GM18907 (cell line): ENCODE measurements around the gene EEF2KMT.

ENCODE experiments used
- ATAC-seq: cut with Tn5 transposase; IDR thresholded peaks from one replicate; pipeline ENCODE4 v1.9.1; 2021; ENCODE audit warnings: mild to moderate bottlenecking, moderate library complexity; ENCODE audit not compliant: unreplicated experiment

The EEF2KMT gene

GRCh38 chr16:5044011-5044540 is 53.5 kb downstream of the EEF2KMT start:
- ATAC-seq = no peak

DNA sequence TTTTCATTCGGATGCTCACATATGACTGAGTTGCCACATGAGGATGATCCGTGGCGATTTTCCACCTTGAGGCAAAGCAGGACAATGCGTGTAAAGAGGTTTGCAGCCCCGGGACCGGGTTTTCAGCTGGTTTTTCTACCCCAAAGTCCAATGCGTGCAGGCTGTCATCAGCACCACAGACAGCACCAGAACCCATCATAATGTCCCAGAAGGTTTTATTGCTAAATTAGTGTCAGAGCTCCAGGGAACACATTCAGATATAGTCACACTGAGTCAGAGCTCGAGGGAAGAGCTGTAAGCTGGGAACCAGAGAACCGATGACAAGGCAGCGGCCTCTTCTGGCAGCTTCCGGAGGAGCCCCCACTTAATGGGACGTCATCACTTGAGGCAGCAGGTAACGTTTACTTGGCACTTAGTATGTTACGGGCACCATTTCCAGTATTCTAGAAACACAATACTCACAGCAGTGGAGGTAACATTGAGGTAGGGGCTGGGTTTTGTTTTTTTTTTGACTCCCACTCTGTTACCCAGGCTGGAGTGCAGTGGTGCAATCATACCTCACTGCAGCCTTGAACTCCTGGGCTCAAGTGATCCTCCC is 54.9 kb downstream of the EEF2KMT start:
- no peak for ATAC-seq

DNA sequence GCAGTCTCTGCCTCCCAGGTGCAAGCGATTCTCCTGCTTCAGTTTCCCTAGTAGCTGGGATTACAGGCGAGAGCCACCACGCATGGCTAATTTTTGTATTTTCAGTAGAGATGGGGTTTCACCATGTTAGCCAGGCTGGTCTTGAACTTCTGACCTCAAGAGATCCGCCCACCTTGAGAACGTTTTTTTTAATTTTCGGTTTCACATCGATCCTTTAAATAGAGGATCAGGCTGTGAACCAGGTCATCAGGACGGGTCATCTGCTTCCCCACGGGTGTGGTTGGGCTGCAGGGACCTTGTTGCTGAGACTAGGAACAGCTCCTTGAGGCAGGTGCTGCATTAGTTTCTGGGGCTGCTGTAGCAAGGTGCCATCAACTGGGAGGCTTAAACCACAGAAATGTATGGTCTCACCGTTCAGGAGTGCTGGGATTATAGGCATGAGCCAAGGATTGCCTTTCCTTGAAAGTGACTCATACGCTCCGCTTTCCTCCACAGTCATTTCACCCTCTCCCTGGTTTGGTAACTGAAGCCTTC is 55.9 kb downstream of the EEF2KMT start:
- ATAC-seq = no peak

GRCh38 chr16:5040451-5040850 is 57.1 kb downstream of the EEF2KMT start:
- no peak for ATAC-seq

- ATAC-seq = no peak
Observed at GRCh38 chr16:5036228-5037156, 61.1 kb downstream of the EEF2KMT start.

- ATAC-seq = no peak
Observed at GRCh38 chr16:5035909-5036227, 61.7 kb downstream of the EEF2KMT start.
